GM19467 (cell line): ENCODE measurements around the gene RAB13.

Experiments
- ATAC-seq: cut with Tn5 transposase; IDR thresholded peaks from one replicate; pipeline ENCODE4 v1.9.1; 2021; ENCODE audit warnings: mild to moderate bottlenecking, moderate library complexity; ENCODE audit not compliant: unreplicated experiment

RAB13 gene

GRCh38 chr1:153978274-153978909 is 7.7 kb downstream of the RAB13 start:
- no peak for ATAC-seq

DNA sequence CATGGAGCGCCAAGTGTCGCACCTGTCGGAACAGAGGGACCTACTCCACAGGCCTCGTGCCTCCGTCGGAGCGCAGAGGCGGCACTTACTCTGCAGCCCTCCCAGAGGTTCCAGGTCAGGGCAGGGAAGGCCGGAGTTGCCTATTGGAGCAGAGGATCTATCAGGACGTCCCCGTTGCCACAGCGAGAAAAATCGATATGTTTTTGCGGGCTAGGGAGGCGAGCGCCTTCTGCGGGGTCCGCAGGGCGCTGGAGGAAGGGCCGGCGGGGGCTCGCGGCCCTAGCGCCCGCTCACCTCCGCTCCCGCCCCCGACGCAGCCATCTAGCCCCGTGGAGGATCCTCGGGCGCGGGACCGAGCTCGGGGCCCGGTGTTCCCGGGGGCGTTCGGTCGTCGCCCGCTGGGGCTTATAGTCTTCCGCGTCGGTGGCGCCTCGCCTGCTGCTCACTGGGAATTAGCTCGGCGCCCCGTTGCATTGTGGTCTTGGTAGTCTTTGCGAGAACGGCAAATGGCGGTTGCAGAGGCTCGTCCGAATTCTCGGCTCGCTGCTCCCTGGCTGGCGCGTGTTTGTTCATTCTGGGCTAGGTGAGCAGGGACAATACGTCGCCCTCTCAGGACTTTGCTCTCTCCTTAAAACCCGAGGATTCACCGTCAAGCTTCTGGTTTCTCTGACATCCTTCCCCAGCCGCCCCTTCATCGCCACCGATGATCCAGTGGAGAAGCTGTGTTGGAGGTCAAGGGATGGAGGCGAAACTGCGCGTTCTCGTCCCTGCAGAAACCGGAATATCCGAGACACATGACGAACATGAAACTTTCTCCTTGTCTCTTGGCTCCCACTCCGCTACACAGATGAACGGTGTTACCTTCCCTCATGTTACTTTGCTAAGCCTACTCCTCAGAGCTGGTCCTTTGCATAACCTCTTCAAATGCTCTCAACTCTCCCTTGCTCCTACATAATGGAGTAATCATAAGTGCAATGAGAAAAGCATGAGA is 8.6 kb downstream of the RAB13 start, which contains the start of gene JTB:
TSS of gene JTB (minus strand) at position 425 of the 991 bp plus-strand sequence. CDS start at position 3, 422 bp downstream.
- ATAC-seq: peak; percentile 66

GRCh38 chr1:153976819-153977249 is 9.3 kb downstream of the RAB13 start:
- no peak for ATAC-seq

DNA sequence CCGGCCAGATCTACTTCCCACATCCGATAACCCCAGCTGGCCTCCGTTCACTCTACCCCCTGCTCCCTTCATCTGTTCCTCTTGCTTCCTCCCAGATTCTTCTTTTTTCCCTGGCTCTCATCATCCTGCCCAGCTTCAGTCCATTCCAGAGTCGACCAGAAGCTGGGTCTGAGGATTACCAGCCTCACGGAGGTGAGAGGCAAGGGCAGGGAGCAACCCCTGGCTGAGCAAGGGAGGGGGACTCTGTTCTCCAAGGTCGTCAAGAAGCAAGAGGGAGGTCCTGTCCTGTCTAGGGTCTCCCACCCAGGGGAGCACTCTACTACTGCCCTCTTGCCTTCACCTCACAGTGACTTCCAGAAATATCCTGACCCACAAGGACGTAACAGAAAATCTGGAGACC is 12.6 kb downstream of the RAB13 start:
- no peak for ATAC-seq

DNA sequence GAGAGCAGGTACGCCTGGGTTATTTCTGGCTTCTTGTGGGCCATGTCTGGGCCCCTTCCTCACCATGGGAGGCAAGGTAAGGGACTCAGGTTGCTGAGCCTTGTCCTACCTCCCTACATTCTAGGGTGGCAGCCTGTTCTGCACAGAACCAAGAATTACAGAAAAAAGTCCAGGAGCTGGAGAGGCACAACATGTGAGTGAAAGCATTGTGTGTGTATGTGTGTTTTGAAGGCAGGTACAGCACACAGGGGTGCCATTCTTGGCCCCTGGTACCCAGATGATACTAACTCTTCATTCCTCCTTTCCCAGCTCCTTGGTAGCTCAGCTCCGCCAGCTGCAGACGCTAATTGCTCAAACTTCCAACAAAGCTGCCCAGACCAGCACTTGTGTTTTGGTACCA is 13.1 kb downstream of the RAB13 start:
- ATAC-seq: no peak

DNA sequence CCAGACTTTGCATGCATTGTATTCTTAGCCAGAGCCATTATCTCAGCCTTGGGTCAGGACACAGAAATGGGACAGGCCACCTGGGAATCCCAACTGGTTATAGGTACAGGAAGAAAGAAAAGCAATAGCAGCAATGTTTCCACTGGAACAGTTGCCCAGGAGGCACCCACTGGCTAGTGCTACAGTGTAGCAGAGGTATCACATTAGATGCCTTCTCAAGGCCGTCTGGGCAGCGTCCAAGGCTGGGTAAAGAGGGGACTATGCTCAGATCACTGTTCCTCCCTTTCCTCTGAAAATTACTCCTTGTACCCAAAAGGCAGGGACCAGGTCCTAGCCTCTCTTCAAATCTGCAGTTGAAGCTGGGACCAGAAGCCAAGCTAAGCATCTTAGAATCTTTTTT is 15.8 kb downstream of the RAB13 start:
- ATAC-seq: no peak

- no peak for ATAC-seq
These were observed 17.2 kb downstream of the RAB13 start for GRCh38 chr1:153968972-153969371.

DNA sequence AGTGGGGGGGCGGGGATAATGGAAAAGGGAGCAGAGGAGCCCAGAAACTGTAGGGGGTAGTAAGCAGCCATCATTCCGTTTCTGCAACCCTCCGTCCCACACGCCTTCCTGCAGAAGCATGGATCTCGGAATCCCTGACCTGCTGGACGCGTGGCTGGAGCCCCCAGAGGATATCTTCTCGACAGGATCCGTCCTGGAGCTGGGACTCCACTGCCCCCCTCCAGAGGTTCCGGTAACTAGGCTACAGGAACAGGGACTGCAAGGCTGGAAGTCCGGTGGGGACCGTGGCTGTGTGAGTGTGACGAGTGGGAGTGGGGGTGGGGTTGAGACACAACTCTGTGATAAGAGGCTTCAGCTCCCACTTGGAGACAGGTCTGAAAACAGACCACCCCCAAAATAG is 17.7 kb downstream of the RAB13 start:
- no peak for ATAC-seq

- no peak for ATAC-seq
These were observed 18.2 kb downstream of the RAB13 start for GRCh38 chr1:153968000-153968363.

- peak; percentile 59 for ATAC-seq
These were observed 18.8 kb downstream of the RAB13 start, which contains the start of gene CREB3L4 for GRCh38 chr1:153967107-153967999. CREB3L4 (plus strand) TSS chr1:153967902; CDS start chr1:153968526, 624 bp downstream.

DNA sequence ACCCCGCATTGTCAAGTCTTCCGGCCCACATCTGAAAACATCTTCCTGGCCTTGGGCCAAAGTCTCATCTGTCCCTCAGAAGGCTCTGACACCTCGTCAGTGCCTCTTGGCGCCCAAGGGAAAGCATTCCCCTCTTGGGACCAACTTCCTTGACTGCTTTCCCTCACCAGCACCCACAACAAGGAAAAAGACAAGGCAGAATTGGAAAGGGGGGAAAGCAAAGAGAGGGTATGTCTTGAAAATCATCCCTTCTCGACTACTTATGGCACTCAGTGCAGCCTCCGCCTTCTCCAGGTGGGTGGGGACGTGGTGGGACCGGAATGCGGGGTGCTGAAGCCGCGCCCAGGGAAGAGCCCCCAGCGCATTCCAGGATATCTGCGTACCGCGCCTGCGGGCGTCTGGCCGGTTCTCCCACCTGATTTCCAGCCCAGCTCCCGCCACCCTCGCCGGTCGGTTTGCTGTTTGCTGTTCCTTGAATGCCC is 22.2 kb downstream of the RAB13 start:
- peak; percentile 2 for ATAC-seq

DNA sequence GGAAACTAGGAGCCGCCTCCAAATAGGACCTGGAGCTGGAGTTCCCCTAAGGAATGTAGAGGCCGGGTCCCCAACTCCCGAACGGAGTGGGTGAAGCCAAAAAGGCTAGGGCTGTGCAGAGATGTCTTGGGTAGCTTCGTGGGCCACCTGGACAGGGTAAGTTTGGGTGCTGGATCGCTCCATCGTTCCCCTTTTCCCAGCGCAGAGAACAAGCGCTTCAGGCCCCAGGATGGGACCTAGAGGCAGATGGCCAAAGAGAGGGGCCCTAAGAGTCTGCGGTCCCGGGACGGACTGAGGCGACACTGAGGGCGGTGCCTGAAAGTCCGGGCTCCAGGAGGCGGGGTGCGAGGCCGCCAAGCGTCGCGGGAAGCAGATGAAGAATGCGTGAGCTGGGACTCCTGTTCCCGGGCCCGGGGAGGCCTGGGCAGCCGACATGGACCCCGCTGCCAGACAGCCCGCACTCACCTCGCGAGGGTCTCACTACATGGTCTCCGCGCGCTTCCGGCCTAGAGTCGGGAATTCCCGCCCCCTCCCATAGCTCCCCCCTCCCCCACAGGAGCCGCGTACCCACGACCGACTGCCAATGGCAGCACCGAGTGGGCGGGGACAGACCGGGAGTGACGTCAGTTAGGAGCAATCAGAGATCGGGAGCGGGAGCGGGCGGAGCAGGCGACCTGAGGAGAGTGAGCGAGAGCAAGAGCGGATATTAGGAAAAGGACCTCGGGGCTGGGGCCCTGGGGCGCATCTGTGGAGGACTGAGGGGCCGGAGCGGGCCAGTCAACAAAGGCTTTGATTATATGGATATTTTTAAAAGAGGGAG is 22.9 kb downstream of the RAB13 start, which contains the start of gene SLC39A1:
TSS of gene SLC39A1 (minus strand) at position 508 of the 820 bp plus-strand sequence. CDS start 822 bp downstream, outside the sequence.
- ATAC-seq: peak; percentile 41

GRCh38 chr1:153962088-153963029 is 23.8 kb downstream of the RAB13 start:
- no peak for ATAC-seq

DNA sequence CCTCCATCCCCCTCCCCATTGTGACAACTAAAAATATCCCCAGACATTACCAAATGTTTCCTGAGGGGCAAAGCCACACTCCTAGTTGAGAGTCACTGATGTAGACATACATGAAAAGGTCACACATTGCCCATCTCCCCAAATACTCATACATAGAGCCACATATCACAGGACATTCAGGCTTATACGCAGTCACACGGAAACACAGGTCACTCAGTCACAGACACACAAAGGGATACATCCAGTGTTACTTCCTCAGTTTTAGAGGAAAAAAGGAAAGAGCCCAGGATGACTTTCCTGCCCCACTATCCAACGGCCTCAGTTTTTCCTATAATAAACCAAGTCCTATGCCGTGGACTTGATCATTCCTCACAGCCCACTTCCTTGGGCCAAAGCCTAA is 24.7 kb downstream of the RAB13 start:
- ATAC-seq: no peak

GRCh38 chr1:153960206-153960605 is 25.9 kb downstream of the RAB13 start:
- ATAC-seq: no peak

GRCh38 chr1:153959454-153959853 is 26.7 kb downstream of the RAB13 start:
- ATAC-seq: no peak

- no peak for ATAC-seq
These were observed 27.2 kb downstream of the RAB13 start for GRCh38 chr1:153958961-153959260.

DNA sequence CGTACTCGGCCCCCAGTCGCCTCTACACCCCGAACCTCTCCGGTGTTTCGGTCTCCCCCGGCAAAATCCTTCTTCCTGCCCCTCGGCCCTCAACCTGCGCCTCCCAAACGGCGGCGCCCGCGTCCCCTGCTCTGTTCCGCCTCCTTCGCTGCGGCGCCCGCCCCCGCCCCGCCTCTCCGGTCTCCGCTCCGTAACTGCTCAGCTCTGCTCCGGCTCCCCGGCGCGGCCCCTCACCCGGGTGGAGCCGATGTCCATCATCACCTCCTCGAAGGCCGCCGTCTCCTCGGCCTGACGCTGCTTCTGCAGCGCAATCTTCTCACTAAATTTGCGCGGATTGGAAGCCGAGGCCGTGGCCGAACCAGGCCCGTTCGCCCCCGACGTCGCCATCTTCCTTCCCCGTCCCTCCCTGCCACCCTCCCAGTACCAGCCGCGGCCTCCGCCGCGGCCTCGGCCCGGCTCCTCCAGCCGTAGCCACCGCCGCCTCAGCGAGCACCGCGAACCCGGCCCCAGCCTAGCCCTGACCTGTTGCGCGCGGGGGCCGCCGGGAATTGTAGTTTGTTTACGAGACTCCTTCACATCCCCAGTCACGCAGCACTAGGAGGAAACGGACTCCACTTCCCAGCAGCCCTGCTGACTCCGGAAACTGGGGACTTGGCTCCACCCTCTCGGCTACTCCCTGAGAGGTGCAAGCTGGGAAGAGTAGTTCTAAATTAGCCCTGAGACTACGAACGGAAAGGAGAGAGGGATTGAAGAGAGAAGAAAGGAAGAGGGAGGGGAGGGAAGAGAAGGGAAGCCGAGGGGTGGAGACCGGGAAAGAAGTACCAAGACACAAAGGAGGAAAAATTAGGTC is 27.8 kb downstream of the RAB13 start, which contains the start of gene CRTC2:
TSS of gene CRTC2 (minus strand) at position 502 of the 850 bp plus-strand sequence. CDS start at position 387, 115 bp downstream.
- ATAC-seq: peak; percentile 77
